Lower lobe of right lung (tissue), 2 donors: Measurements from ENCODE around the gene DIABLO. TPM values are rescaled to one million over a fixed set of nuclear protein-coding genes. Genes with fewer than 3 reads are reported as not detected.

Source experiments
- ATAC-seq, 2 donors: fragments of 200-7000 bp; cut with Tn5 transposase; one replicate each; pipeline ENCODE4 v1.9.1; 2020 to 2022; ENCODE audit warnings: mild to moderate bottlenecking in 2 of 2, moderate library complexity in 2 of 2
- DNase-seq: peaks from one replicate; pipeline ENCODE4 v3.0.0-alpha.2; 2020
- H3K27ac ChIP-seq: fragments of 200-600 bp; one replicate; pipeline ENCODE4 v1.8.0; 2022
- H3K27me3 ChIP-seq: fragments of 200-600 bp; one replicate; pipeline ENCODE4 v1.8.0; 2022; ENCODE audit warnings: low read depth
- H3K36me3 ChIP-seq: fragments of 200-600 bp; one replicate; pipeline ENCODE4 v1.8.0; 2022; ENCODE audit warnings: mild to moderate bottlenecking
- H3K4me1 ChIP-seq: fragments of 200-600 bp; one replicate; pipeline ENCODE4 v1.8.0; 2022
- H3K4me3 ChIP-seq: fragments of 200-600 bp; one replicate; pipeline ENCODE4 v1.8.0; 2022; ENCODE audit warnings: mild to moderate bottlenecking
- H3K9me3 ChIP-seq: fragments of 200-600 bp; one replicate; pipeline ENCODE4 v1.8.0; 2022
- intact Hi-C: fragments of 100-400 bp; cut with DNase I; formaldehyde crosslinking; loops from one replicate; pipeline ENCODE4 v1.11.0; 2022
- total RNA-seq: library from RNA; stranded (reverse); fragmentation: NEBNext Ultra II Directional; extraction: Animal tissue kit (Norgen Biotek cat#: 25700); gene quantifications from one replicate; pipeline ENCODE4 v1.2.1, GENCODE V29; 2021
- TF ChIP-seq, protein P1 (sequence below): fragments of 200-600 bp; IDR thresholded peaks from one replicate; pipeline ENCODE4 v1.8.0; 2022; ENCODE audit warnings: antibody characterized with exemption, mild to moderate bottlenecking
- donor health status: DM: no; HTN: yes; CAD: no; lungs with severe emphysema.

Gene DIABLO
- total RNA-seq, 1 donor from 2014 or later = 31.1 TPM

DNA sequence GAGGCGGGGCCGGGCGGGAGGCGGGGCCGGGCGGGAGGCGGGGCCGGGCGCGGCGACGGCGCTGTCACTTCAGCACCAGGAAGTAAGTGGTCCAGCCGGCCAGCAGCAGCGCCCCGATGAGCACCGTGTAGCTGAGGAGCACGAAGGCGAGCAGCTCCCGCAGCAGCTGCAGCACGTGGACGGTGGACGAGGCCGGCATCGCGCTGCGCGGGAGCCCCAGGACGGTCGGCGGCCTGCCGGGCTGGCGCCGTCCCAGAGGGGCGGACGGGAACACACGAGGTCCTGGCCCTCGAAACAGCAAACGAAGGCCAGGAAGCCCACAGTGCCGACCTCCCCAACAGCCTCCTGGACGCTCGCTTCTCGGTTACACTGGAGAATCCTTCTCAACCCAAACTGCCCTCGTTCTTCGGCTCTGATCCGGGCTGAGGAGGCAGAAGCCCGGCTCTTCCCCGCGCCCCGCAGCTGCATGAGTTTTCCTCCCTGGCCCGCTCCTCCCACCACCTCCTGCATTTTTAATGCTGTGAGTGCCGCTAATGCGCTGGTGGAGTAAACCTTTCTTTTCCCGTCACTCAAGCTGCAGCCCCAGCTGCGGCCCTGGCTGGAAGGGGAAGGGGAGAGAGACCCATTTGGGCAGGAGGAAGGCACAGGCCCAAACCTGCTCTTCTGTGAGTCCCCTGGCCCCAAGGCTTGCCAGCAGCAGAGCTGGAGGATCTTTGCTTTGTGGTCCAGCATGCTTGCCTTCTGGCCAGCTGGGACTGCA, 694 bp upstream of the DIABLO start:
- DNase-seq (no peak), ATAC-seq (no peak)
- H3K27ac ChIP-seq = no peak overlapping the region
- peak overlapping the region; percentile 60 for H3K4me3 ChIP-seq
- H3K4me1 ChIP-seq = peaks cover 22% of the 10 kb centered on the region
- no peaks in the 10 kb centered on the region for H3K27me3 ChIP-seq
- no peaks in the 10 kb centered on the region for H3K9me3 ChIP-seq
- TF ChIP-seq, protein P1, sequence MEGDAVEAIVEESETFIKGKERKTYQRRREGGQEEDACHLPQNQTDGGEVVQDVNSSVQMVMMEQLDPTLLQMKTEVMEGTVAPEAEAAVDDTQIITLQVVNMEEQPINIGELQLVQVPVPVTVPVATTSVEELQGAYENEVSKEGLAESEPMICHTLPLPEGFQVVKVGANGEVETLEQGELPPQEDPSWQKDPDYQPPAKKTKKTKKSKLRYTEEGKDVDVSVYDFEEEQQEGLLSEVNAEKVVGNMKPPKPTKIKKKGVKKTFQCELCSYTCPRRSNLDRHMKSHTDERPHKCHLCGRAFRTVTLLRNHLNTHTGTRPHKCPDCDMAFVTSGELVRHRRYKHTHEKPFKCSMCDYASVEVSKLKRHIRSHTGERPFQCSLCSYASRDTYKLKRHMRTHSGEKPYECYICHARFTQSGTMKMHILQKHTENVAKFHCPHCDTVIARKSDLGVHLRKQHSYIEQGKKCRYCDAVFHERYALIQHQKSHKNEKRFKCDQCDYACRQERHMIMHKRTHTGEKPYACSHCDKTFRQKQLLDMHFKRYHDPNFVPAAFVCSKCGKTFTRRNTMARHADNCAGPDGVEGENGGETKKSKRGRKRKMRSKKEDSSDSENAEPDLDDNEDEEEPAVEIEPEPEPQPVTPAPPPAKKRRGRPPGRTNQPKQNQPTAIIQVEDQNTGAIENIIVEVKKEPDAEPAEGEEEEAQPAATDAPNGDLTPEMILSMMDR = no peak
- peaks cover 58% of the 10 kb centered on the region for H3K36me3 ChIP-seq
- intact Hi-C loops = no loop called here

- ATAC-seq (no peak), DNase-seq (no peak)
- Histone ChIP-seq H3K27ac (no peak overlapping the region), H3K9me3 (no peaks in the 10 kb centered on the region), H3K4me1 (no peaks in the 10 kb centered on the region), H3K27me3 (no peaks in the 10 kb centered on the region), H3K4me3 (no peak overlapping the region), H3K36me3 (peaks cover 100% of the 10 kb centered on the region)
- intact Hi-C loops = no loop called here
- TF ChIP-seq, protein P1 = no peak
Measured at GRCh38 chr12:122216445-122216844, 9.4 kb downstream of the DIABLO start.

GRCh38 chr12:122215771-122216170, 10.1 kb downstream of the DIABLO start:
- Histone ChIP-seq H3K36me3 (peaks cover 100% of the 10 kb centered on the region), H3K4me1 (no peaks in the 10 kb centered on the region), H3K4me3 (no peak overlapping the region), H3K9me3 (no peaks in the 10 kb centered on the region), H3K27me3 (no peaks in the 10 kb centered on the region), H3K27ac (no peak overlapping the region)
- TF ChIP-seq, protein P1 = no peak
- intact Hi-C loops = no loop called here
- ATAC-seq (no peak), DNase-seq (no peak)

DNA sequence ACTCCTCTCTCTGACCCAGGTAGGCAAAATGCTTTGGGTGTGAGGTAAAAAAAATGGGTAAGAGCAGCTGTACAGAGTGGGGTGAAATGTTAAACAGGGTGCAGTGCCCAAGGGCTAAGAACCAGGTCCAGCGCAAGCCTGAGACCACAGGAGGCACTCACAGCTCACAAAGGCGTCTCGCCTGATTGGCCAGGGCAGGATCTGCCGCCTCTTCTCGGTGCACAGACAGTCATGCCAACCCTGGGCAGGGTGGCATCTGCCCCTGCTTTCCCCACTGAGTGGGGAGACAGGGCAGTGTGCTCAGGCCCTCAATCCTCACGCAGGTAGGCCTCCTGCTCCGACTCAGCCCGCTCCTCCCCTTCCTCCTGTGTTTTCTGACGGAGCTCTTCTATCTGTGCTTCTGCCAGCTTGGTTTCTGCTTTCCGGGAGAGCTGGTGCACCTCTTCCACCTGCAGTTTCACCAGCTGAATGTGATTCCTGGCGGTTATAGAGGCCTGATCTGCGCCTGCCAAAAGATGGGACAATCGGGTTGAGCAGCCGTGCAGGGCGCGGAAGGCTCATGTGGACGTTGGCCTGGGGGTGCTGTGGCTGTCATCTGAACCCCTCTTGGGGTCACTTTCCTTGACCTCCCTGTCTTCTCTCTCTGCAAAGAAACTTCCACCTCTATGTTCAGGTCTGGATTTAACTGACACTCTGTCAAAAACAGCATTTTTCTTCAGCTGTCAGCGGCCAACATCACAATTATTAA, 17.6 kb downstream of the DIABLO start:
- H3K36me3 ChIP-seq = peaks cover 66% of the 10 kb centered on the region

GRCh38 chr12:122207391-122207790, 18.5 kb downstream of the DIABLO start:
- DNase-seq = no peak
- TF ChIP-seq, protein P1 = no peak

More for the DNA sequence above, 17.6 kb downstream of the DIABLO start:
- TF ChIP-seq, protein P1 = no peak
- H3K4me3 ChIP-seq = no peak overlapping the region
- ATAC-seq (no peak), DNase-seq (no peak)
- H3K9me3 ChIP-seq = no peaks in the 10 kb centered on the region
- peaks cover 22% of the 10 kb centered on the region for H3K27me3 ChIP-seq
- peaks cover 15% of the 10 kb centered on the region for H3K4me1 ChIP-seq
- H3K27ac ChIP-seq = no peak overlapping the region
- intact Hi-C loops = no loop called here

More at GRCh38 chr12:122207391-122207790, 18.5 kb downstream of the DIABLO start:
- H3K4me1 ChIP-seq = peaks cover 21% of the 10 kb centered on the region
- no peak overlapping the region for H3K4me3 ChIP-seq
- peaks cover 58% of the 10 kb centered on the region for H3K36me3 ChIP-seq
- ATAC-seq = no peak
- no peak overlapping the region for H3K27ac ChIP-seq
- intact Hi-C loops = no loop called here
- H3K9me3 ChIP-seq = no peaks in the 10 kb centered on the region
- peaks cover 30% of the 10 kb centered on the region for H3K27me3 ChIP-seq
